Endothelial cell (in vitro differentiated cells): Measurements from ENCODE around the gene MICA. TPM values are rescaled to one million over a fixed set of nuclear protein-coding genes. Genes with fewer than 3 reads are reported as not detected.
"Not testable (repeated sequence)": the region's sequence is repeated elsewhere in the genome, so short reads cannot be mapped to it uniquely, and the experiment has no call there.

ENCODE experiments used
- DNase-seq: peaks from one replicate; pipeline ENCODE4 v3.0.0; 2021; ENCODE audit warnings: low spot score
- H3K27ac Mint-ChIP-seq: one replicate; pipeline ENCODE4 v1.8.0; 2021; ENCODE audit warnings: mixed read lengths, inconsistent platforms; ENCODE audit not compliant: unreplicated experiment
- H3K27me3 Mint-ChIP-seq: one replicate; pipeline ENCODE4 v1.8.0; 2021; ENCODE audit warnings: mild to moderate bottlenecking, moderate library complexity, mixed read lengths, inconsistent platforms; ENCODE audit not compliant: unreplicated experiment
- H3K36me3 Mint-ChIP-seq: one replicate; pipeline ENCODE4 v1.8.0; 2021; ENCODE audit warnings: mild to moderate bottlenecking, low read depth, mixed read lengths, inconsistent platforms; ENCODE audit not compliant: unreplicated experiment
- H3K4me1 Mint-ChIP-seq: one replicate; pipeline ENCODE4 v1.8.0; 2021; ENCODE audit warnings: mild to moderate bottlenecking, mixed read lengths, inconsistent platforms; ENCODE audit not compliant: unreplicated experiment
- H3K4me3 Mint-ChIP-seq: one replicate; pipeline ENCODE4 v1.8.0; 2021; ENCODE audit warnings: mild to moderate bottlenecking, mixed read lengths, inconsistent platforms; ENCODE audit not compliant: unreplicated experiment
- H3K9me3 Mint-ChIP-seq: one replicate; pipeline ENCODE4 v1.8.0; 2021; ENCODE audit warnings: mixed read lengths, inconsistent platforms; ENCODE audit not compliant: unreplicated experiment
- total RNA-seq: library from RNA; stranded (reverse); fragmentation: NEBNext Ultra II Directional; extraction: Animal tissue kit (Norgen Biotek cat#: 25700); gene quantifications from one replicate; pipeline ENCODE4 v1.2.1, GENCODE V29; 2021; ENCODE audit not compliant: unreplicated experiment
- TF ChIP-seq, protein P1 (sequence below): fragments of 200-600 bp; sonication (generic); IDR thresholded peaks from one replicate; pipeline ENCODE4 v1.5.0; 2021; ENCODE audit warnings: antibody characterized with exemption; ENCODE audit not compliant: unreplicated experiment

Gene MICA
- total RNA-seq, 1 donor from 2014 or later: 16.6 TPM

DNA sequence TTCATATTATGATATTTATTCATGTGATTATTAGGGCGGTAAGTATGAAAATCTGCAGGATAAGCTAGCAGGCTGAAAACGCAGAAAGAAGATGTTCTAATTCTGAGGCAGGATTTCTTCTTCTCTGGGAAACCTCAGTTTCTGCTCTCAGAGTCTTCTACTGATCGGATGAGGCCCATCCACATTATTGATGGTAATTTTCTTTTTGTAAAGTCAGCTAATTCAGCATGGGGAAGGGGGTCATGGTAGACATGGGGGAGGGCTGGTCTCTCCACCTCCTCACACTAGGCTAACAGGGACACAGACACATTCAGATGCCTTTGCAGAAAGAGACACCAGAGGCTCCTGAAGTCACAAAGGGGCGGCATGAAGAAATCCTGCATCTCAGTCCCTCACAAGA, 21.7 kb upstream of the MICA start:
- H3K4me1 Mint-ChIP-seq: no peaks in the 10 kb centered on the region
- no peaks in the 10 kb centered on the region for H3K27me3 Mint-ChIP-seq

GRCh38 chr6:31383149-31383548, 20.2 kb upstream of the MICA start:
- no peak overlapping the region for H3K27ac Mint-ChIP-seq
- no peak overlapping the region for H3K4me3 Mint-ChIP-seq
- no peaks in the 10 kb centered on the region for H3K4me1 Mint-ChIP-seq
- H3K27me3 Mint-ChIP-seq: no peaks in the 10 kb centered on the region
- H3K36me3 Mint-ChIP-seq: no peaks in the 10 kb centered on the region
- TF ChIP-seq, protein P1, sequence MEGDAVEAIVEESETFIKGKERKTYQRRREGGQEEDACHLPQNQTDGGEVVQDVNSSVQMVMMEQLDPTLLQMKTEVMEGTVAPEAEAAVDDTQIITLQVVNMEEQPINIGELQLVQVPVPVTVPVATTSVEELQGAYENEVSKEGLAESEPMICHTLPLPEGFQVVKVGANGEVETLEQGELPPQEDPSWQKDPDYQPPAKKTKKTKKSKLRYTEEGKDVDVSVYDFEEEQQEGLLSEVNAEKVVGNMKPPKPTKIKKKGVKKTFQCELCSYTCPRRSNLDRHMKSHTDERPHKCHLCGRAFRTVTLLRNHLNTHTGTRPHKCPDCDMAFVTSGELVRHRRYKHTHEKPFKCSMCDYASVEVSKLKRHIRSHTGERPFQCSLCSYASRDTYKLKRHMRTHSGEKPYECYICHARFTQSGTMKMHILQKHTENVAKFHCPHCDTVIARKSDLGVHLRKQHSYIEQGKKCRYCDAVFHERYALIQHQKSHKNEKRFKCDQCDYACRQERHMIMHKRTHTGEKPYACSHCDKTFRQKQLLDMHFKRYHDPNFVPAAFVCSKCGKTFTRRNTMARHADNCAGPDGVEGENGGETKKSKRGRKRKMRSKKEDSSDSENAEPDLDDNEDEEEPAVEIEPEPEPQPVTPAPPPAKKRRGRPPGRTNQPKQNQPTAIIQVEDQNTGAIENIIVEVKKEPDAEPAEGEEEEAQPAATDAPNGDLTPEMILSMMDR: no peak
- DNase-seq: no peak
- no peaks in the 10 kb centered on the region for H3K9me3 Mint-ChIP-seq

More for the DNA sequence above, 21.7 kb upstream of the MICA start:
- H3K27ac Mint-ChIP-seq: no peak overlapping the region
- no peaks in the 10 kb centered on the region for H3K36me3 Mint-ChIP-seq
- H3K4me3 Mint-ChIP-seq: no peak overlapping the region
- H3K9me3 Mint-ChIP-seq: no peaks in the 10 kb centered on the region
- TF ChIP-seq, protein P1: no peak
- DNase-seq: no peak

GRCh38 chr6:31385041-31385440, 18.4 kb upstream of the MICA start:
- no peaks in the 10 kb centered on the region for H3K4me1 Mint-ChIP-seq

DNA sequence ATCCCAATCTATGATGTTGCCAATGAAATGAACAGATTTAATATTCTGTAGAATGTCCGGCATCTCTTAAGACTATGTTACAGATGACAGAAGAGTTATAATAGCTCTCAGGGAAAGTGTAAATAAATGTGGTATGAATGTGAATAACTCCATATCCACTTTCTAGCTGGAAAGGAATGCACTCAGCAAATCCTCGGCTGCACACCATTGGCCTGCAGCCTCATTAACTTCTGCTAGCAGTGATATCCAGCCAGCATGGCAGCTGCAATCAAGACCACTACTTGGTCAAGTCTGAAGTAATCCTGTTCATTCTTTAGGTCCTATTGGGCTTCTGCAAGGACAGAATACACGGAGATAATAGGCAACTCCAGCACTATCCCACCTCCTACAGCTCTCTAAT, 17.3 kb upstream of the MICA start:
- TF ChIP-seq, protein P1: no peak
- Mint-ChIP-seq H3K27me3 (no peaks in the 10 kb centered on the region), H3K4me3 (no peak overlapping the region), H3K4me1 (no peaks in the 10 kb centered on the region), H3K27ac (no peak overlapping the region), H3K9me3 (no peaks in the 10 kb centered on the region), H3K36me3 (no peaks in the 10 kb centered on the region)
- no peak for DNase-seq

More at GRCh38 chr6:31385041-31385440, 18.4 kb upstream of the MICA start:
- no peak for DNase-seq
- H3K27me3 Mint-ChIP-seq: no peaks in the 10 kb centered on the region
- H3K27ac Mint-ChIP-seq: no peak overlapping the region
- no peak overlapping the region for H3K4me3 Mint-ChIP-seq
- no peaks in the 10 kb centered on the region for H3K9me3 Mint-ChIP-seq
- H3K36me3 Mint-ChIP-seq: no peaks in the 10 kb centered on the region
- TF ChIP-seq, protein P1: no peak

- no peaks in the 10 kb centered on the region for H3K36me3 Mint-ChIP-seq
- TF ChIP-seq, protein P1: no peak
- no peaks in the 10 kb centered on the region for H3K27me3 Mint-ChIP-seq
- H3K9me3 Mint-ChIP-seq: no peaks in the 10 kb centered on the region
- DNase-seq: no peak
- H3K4me1 Mint-ChIP-seq: no peaks in the 10 kb centered on the region
- no peak overlapping the region for H3K27ac Mint-ChIP-seq
- no peak overlapping the region for H3K4me3 Mint-ChIP-seq
Measured at GRCh38 chr6:31386977-31387376, 16.4 kb upstream of the MICA start.

DNA sequence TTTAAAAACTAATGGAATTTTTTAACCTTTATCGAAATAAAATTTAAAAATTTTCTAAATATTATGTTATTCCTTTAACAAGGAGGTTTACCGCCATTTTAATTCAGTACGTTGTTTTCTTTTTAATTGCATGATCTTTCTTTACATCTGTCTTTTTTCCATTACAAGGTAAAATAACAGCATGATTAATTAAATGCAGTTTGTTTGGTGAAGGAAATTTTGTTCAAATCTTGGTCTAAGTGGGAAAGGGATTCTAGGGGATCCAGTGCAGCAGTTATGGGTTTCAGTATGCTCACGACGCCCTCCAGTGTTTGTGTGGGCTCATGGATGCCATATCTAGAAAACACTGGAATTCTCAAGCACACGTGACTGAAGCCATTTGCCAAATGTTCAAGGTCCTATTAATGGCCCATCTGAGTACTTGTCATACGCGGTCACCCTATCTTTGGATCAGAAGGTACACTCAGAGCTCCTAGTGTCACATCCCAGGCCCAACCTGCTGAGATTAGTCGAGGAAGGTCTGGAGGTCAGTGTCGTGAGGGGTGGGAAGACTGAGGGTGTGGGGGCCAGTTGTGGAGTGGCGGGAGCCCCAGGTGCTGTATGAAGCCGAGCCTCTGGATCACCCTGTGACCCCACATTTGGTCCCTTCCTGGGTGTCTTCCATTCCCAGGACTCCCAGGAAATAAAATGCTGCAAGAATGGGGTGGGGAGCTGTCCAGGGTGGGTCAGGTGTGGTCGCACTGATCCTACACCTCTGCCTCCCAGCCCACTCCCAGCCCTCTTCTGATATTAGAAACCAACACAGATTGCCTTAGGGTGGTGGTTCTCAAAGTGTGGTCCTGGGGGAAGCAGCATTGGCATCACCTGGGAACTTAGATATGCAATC, 14.2 kb upstream of the MICA start:
- H3K4me3 Mint-ChIP-seq, H3K36me3 Mint-ChIP-seq, H3K27ac Mint-ChIP-seq, H3K27me3 Mint-ChIP-seq, DNase-seq, H3K9me3 Mint-ChIP-seq, H3K4me1 Mint-ChIP-seq: not testable (repeated sequence)

- H3K27me3 Mint-ChIP-seq, H3K27ac Mint-ChIP-seq, H3K9me3 Mint-ChIP-seq, DNase-seq, H3K4me1 Mint-ChIP-seq, H3K36me3 Mint-ChIP-seq, H3K4me3 Mint-ChIP-seq: not testable (repeated sequence)
Measured at GRCh38 chr6:31389802-31390132, 13.6 kb upstream of the MICA start.
